PC-3 (cell line): ENCODE measurements around the gene TEC. TPM values are rescaled to one million over a fixed set of nuclear protein-coding genes. Genes with fewer than 3 reads are reported as not detected.
A peak's percentile ranks its signal among the peaks of the same experiment; 100 is the strongest.

Experiments
- ATAC-seq: fragments of 200-7000 bp; cut with Tn5 transposase; 2 replicates; pipeline ENCODE4 v1.9.1; 2020; ENCODE audit warnings: mild to moderate bottlenecking, moderate library complexity
- BruUV-seq: library from RNA; stranded (reverse); fragments of 400-500 nt; replicated peaks from 2 replicates; lab custom pipeline; 2021; lab: Mats Ljungman, UMichigan
- CTCF ChIA-PET: fragments of 300-600 bp; sonication (Branson Sonifier 250); formaldehyde crosslinking; loops from one replicate; lab custom pipeline; 2022; ENCODE audit warnings: antibody characterized with exemption; lab: Charles Lee
- POLR2A ChIA-PET: fragments of 300-600 bp; sonication (Branson Sonifier 250); formaldehyde crosslinking; loops from one replicate; lab custom pipeline; 2022; ENCODE audit warnings: antibody characterized with exemption; ENCODE audit not compliant: unreplicated experiment; lab: Charles Lee
- DNase-seq: peaks from one replicate; pipeline ENCODE4 v3.0.0-alpha.2; 2015
- H2AFZ ChIP-seq: fragments of 300-600 bp; sonication (generic); 2 replicates; pipeline ENCODE4 v1.6.0; 2016; ENCODE audit warnings: antibody characterized with exemption, low read length
- H3F3A ChIP-seq: fragments of 300-600 bp; sonication (generic); one replicate; pipeline ENCODE4 v1.6.0; 2017; ENCODE audit warnings: antibody characterized with exemption, low read length, control low read depth, mild to moderate bottlenecking; ENCODE audit not compliant: unreplicated experiment
- H3K27ac ChIP-seq: fragments of 300-600 bp; sonication (generic); 2 replicates; pipeline ENCODE4 v1.5.1; 2016; ENCODE audit warnings: mild to moderate bottlenecking, low read length
- H3K27me3 ChIP-seq: fragments of 300-600 bp; sonication (generic); 2 replicates; pipeline ENCODE4 v1.6.1; 2016; ENCODE audit warnings: low read length, mixed read lengths
- H3K36me3 ChIP-seq: fragments of 300-600 bp; sonication (generic); 2 replicates; pipeline ENCODE4 v1.6.1; 2016; ENCODE audit warnings: low read depth, mixed run types, low read length, mixed read lengths
- H3K4me1 ChIP-seq: fragments of 300-600 bp; sonication (generic); 2 replicates; pipeline ENCODE4 v1.5.1; 2016; ENCODE audit warnings: low read length; ENCODE audit not compliant: insufficient read depth
- H3K4me2 ChIP-seq: fragments of 300-600 bp; sonication (generic); 2 replicates; pipeline ENCODE4 v1.6.0; 2016; ENCODE audit warnings: low read length
- H3K4me3 ChIP-seq: fragments of 300-600 bp; sonication (generic); 2 replicates; pipeline ENCODE4 v1.5.1; 2016; ENCODE audit warnings: mild to moderate bottlenecking, low read length, mixed read lengths
- H3K79me2 ChIP-seq: fragments of 300-600 bp; sonication (generic); 2 replicates; pipeline ENCODE4 v1.6.1; 2017; ENCODE audit warnings: low read length, mixed read lengths
- H3K9ac ChIP-seq: fragments of 300-600 bp; sonication (generic); 2 replicates; pipeline ENCODE4 v1.6.0; 2016; ENCODE audit warnings: mild to moderate bottlenecking, low read length
- H3K9me2 ChIP-seq: fragments of 300-600 bp; sonication (generic); replicated peaks from 2 replicates; pipeline ENCODE4 v1.6.1; 2016; ENCODE audit warnings: mixed run types, low read length, mixed read lengths
- H3K9me3 ChIP-seq: fragments of 300-600 bp; sonication (generic); 2 replicates; pipeline ENCODE4 v1.6.1; 2016; ENCODE audit warnings: low read length, mixed read lengths
- H4K20me1 ChIP-seq: fragments of 300-600 bp; sonication (generic); 2 replicates; pipeline ENCODE4 v1.6.1; 2016; ENCODE audit warnings: low read length, mixed read lengths
- EZH2 ChIP-seq: fragments of 300-600 bp; sonication (generic); IDR thresholded peaks from one replicate; pipeline ENCODE4 v1.6.1; 2017; ENCODE audit warnings: antibody characterized with exemption, mild to moderate bottlenecking, low read length; ENCODE audit not compliant: unreplicated experiment
- EZH2phosphoT487 ChIP-seq: fragments of 300-600 bp; sonication (generic); IDR thresholded peaks from 2 replicates; pipeline ENCODE4 v1.6.1; 2018; ENCODE audit warnings: mild to moderate bottlenecking, antibody characterized with exemption, low read length, borderline replicate concordance
- intact Hi-C: fragments of 100-400 bp; cut with micrococcal nuclease; formaldehyde crosslinking; loops from 2 replicates; pipeline ENCODE4 v1.9.0; 2023
- total RNA-seq: library from RNA; depleted of rRNA; stranded (reverse); fragments of >200 nt; gene quantifications from 2 replicates; pipeline ENCODE4 v1.2.3, GENCODE V29; 2014
- TF ChIP-seq, protein P1 (sequence below): fragments of 300-600 bp; sonication (generic); conservative IDR thresholded peaks from 2 replicates; pipeline ENCODE4 v1.5.1; 2017; ENCODE audit warnings: antibody characterized with exemption, low read depth, mild to moderate bottlenecking, low read length

Gene TEC
- total RNA-seq, 1 experiment from 2014 or later, result 10.4 TPM

DNA sequence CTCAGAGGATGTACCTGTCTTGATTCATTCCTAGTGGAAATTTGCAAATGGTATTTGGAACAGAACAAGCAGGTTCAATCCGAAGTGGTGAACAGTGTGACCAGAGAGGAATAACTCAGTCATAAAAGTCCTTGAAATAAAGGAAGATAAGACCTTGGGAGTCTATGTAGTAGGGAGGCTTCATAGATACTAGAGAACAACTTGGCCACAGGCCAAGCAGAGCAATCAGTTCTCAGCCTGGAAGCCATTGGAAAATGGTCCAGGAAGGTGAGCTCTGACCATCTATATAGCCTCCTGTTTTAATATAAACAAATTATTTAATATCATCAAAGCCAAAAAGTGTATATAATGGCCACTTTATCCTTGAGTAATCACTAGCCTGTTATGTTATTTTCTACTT lies 146.9 kb downstream of the TEC start:
- Histone ChIP-seq H3F3A (no peaks in the 10 kb centered on the region), H4K20me1 (no peaks in the 10 kb centered on the region), H3K4me2 (no peak overlapping the region), H3K9me2 (no peaks in the 10 kb centered on the region), H3K9ac (no peak overlapping the region), H3K79me2 (no peaks in the 10 kb centered on the region), H2AFZ (no peak overlapping the region), H3K4me3 (no peak overlapping the region), H3K4me1 (peaks cover 23% of the 10 kb centered on the region), H3K27ac (no peak overlapping the region), H3K36me3 (no peaks in the 10 kb centered on the region), H3K27me3 (no peaks in the 10 kb centered on the region), H3K9me3 (no peaks in the 10 kb centered on the region)
- CTCF ChIA-PET, result no interaction called here
- intact Hi-C loops, result no loop called here
- ATAC-seq (no peak), DNase-seq (no peak)
- TF ChIP-seq, protein P1, sequence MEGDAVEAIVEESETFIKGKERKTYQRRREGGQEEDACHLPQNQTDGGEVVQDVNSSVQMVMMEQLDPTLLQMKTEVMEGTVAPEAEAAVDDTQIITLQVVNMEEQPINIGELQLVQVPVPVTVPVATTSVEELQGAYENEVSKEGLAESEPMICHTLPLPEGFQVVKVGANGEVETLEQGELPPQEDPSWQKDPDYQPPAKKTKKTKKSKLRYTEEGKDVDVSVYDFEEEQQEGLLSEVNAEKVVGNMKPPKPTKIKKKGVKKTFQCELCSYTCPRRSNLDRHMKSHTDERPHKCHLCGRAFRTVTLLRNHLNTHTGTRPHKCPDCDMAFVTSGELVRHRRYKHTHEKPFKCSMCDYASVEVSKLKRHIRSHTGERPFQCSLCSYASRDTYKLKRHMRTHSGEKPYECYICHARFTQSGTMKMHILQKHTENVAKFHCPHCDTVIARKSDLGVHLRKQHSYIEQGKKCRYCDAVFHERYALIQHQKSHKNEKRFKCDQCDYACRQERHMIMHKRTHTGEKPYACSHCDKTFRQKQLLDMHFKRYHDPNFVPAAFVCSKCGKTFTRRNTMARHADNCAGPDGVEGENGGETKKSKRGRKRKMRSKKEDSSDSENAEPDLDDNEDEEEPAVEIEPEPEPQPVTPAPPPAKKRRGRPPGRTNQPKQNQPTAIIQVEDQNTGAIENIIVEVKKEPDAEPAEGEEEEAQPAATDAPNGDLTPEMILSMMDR, result no peak
- TF ChIP-seq EZH2, result no peak
- no peak for TF ChIP-seq EZH2phosphoT487
- POLR2A ChIA-PET, result no interaction called here
- no TSS peak for BruUV-seq

DNA sequence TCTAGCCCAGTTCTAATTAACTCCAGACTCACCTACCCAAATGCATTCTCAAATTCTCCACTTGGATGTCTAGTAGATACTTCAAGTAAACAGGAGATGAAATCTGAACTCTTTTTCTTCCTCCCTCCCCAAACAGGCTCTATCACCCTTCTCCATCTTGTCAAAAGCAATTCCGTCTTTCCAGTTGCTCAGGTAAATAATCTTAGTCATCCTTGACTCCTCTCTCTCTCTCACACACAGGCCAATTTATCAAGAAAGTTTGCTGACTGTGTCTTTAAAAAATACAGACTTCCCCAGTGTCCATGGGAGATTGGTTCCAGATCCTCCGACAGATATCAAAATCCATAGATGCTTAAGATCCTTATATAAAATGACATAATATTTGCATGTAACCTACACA lies 148.5 kb downstream of the TEC start:
- Histone ChIP-seq H4K20me1 (no peaks in the 10 kb centered on the region), H2AFZ (no peak overlapping the region), H3K4me1 (peaks cover 13% of the 10 kb centered on the region), H3F3A (no peaks in the 10 kb centered on the region), H3K79me2 (no peaks in the 10 kb centered on the region), H3K4me2 (peak overlapping the region; percentile 30; the same call in 1 of the 2 replicates), H3K27me3 (no peaks in the 10 kb centered on the region), H3K27ac (no peak overlapping the region), H3K36me3 (no peaks in the 10 kb centered on the region), H3K9ac (no peak overlapping the region), H3K9me3 (no peaks in the 10 kb centered on the region), H3K4me3 (no peak overlapping the region), H3K9me2 (no peaks in the 10 kb centered on the region)
- CTCF ChIA-PET, result no interaction called here
- no TSS peak for BruUV-seq
- intact Hi-C loops, result no loop called here
- POLR2A ChIA-PET, result no interaction called here
- DNase-seq, result peak; percentile 73
- TF ChIP-seq EZH2, result no peak
- TF ChIP-seq EZH2phosphoT487, result no peak
- TF ChIP-seq, protein P1, result no peak
- ATAC-seq, result peak; percentile 35; the same call in 1 of the 2 replicates

DNA sequence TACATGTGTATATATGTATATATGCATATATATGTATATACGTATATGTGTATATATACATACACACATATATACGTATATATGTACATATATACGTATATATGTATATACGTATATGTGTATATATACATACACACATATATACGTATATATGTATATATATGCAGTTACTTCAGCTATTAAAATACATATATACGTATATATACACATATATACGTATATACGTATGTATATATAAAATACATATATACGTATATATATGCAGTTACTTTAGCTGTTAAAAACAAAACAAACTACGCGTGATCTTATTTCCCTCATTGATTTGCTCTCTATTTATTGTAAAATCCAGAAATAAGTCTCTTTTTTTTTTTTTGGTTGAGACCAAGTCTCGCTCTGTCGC lies 149.5 kb downstream of the TEC start:
- no peaks in the 10 kb centered on the region for H3K36me3 ChIP-seq
- no peaks in the 10 kb centered on the region for H3K9me2 ChIP-seq
- no peaks in the 10 kb centered on the region for H3F3A ChIP-seq
- ATAC-seq (no peak), DNase-seq (no peak)
- no TSS peak for BruUV-seq
- no peaks in the 10 kb centered on the region for H3K27me3 ChIP-seq
- H4K20me1 ChIP-seq, result no peaks in the 10 kb centered on the region
- intact Hi-C loops, result no loop called here
- no peak overlapping the region for H3K27ac ChIP-seq
- ChIA-PET CTCF (interaction anchor here (0.5 kb wide), 1 partner anchor 415 kb away, joined by 3 read pairs; no protein-coding TSS in a partner anchor), POLR2A (no interaction called here)
- no peak overlapping the region for H3K9ac ChIP-seq
- H3K4me1 ChIP-seq, result peaks cover 13% of the 10 kb centered on the region
- no peak overlapping the region for H3K4me2 ChIP-seq
- no peaks in the 10 kb centered on the region for H3K9me3 ChIP-seq
- H2AFZ ChIP-seq, result no peak overlapping the region
- no peak overlapping the region for H3K4me3 ChIP-seq
- no peak for TF ChIP-seq EZH2phosphoT487
- no peak for TF ChIP-seq EZH2
- TF ChIP-seq, protein P1, result no peak
- no peaks in the 10 kb centered on the region for H3K79me2 ChIP-seq
